Neural crest cell (in vitro differentiated cells): Measurements from ENCODE around the gene BANF2. TPM values are rescaled to one million over a fixed set of nuclear protein-coding genes. Genes with fewer than 3 reads are reported as not detected.
"Not testable (repeated sequence)": the region's sequence is repeated elsewhere in the genome, so short reads cannot be mapped to it uniquely, and the experiment has no call there.

Source experiments
- DNase-seq: peaks from one replicate; pipeline ENCODE4 v3.0.0; 2021; ENCODE audit warnings: low read depth, mixed read lengths, low spot score
- H3K27ac Mint-ChIP-seq: one replicate; pipeline ENCODE4 v1.8.0; 2021; ENCODE audit warnings: mild to moderate bottlenecking, mixed read lengths; ENCODE audit not compliant: unreplicated experiment
- H3K27me3 Mint-ChIP-seq: 2 replicates; pipeline ENCODE4 v1.8.0; 2021; ENCODE audit warnings: low read depth, mild to moderate bottlenecking, mixed read lengths
- H3K36me3 Mint-ChIP-seq: 2 replicates; pipeline ENCODE4 v1.8.0; 2021; ENCODE audit warnings: low read depth, mild to moderate bottlenecking, mixed read lengths
- H3K4me1 Mint-ChIP-seq: 2 replicates; pipeline ENCODE4 v1.8.0; 2021; ENCODE audit warnings: mixed read lengths
- H3K4me3 Mint-ChIP-seq: one replicate; pipeline ENCODE4 v1.8.0; 2021; ENCODE audit warnings: mild to moderate bottlenecking, mixed read lengths
- H3K9me3 Mint-ChIP-seq: 2 replicates; pipeline ENCODE4 v1.8.0; 2021; ENCODE audit warnings: mixed read lengths
- CTCF ChIP-seq: fragments of 200-600 bp; sonication (generic); conservative IDR thresholded peaks from 2 replicates; pipeline ENCODE4 v1.5.0; 2021; ENCODE audit warnings: antibody characterized with exemption, mild to moderate bottlenecking
- total RNA-seq: library from RNA; stranded (reverse); gene quantifications from 2 replicates; pipeline ENCODE4 v1.2.1, GENCODE V29; 2021

Gene BANF2
- total RNA-seq, 1 donor from 2014 or later: not detected

- Mint-ChIP-seq H3K4me3 (no peak overlapping the region), H3K4me1 (peaks cover 19% of the 10 kb centered on the region), H3K36me3 (peaks cover 8% of the 10 kb centered on the region), H3K27me3 (no peaks in the 10 kb centered on the region), H3K27ac (no peak overlapping the region), H3K9me3 (peaks cover 8% of the 10 kb centered on the region)
- TF ChIP-seq CTCF: no peak
- no peak for DNase-seq
Observed at GRCh38 chr20:17775600-17775999, 75.8 kb downstream of the BANF2 start.

GRCh38 chr20:17776551-17776950 lies 76.8 kb downstream of the BANF2 start:
- no peak for DNase-seq
- Mint-ChIP-seq H3K36me3 (peaks cover 8% of the 10 kb centered on the region), H3K27ac (no peak overlapping the region), H3K4me3 (no peak overlapping the region), H3K4me1 (peaks cover 13% of the 10 kb centered on the region), H3K27me3 (no peaks in the 10 kb centered on the region), H3K9me3 (peaks cover 8% of the 10 kb centered on the region)
- TF ChIP-seq CTCF: no peak

- H3K9me3 Mint-ChIP-seq, H3K36me3 Mint-ChIP-seq, H3K27me3 Mint-ChIP-seq, DNase-seq, H3K27ac Mint-ChIP-seq, H3K4me3 Mint-ChIP-seq, H3K4me1 Mint-ChIP-seq: not testable (repeated sequence)
Observed at GRCh38 chr20:17779011-17779410, 79.2 kb downstream of the BANF2 start.

GRCh38 chr20:17782768-17783167 lies 83.0 kb downstream of the BANF2 start:
- no peaks in the 10 kb centered on the region for H3K4me1 Mint-ChIP-seq
- H3K4me3 Mint-ChIP-seq: no peak overlapping the region
- no peaks in the 10 kb centered on the region for H3K27me3 Mint-ChIP-seq

GRCh38 chr20:17783671-17784070 lies 83.9 kb downstream of the BANF2 start:
- H3K4me3 Mint-ChIP-seq: no peak overlapping the region
- H3K4me1 Mint-ChIP-seq: no peaks in the 10 kb centered on the region
- no peak for TF ChIP-seq CTCF
- no peak for DNase-seq
- H3K27ac Mint-ChIP-seq: no peak overlapping the region
- no peaks in the 10 kb centered on the region for H3K27me3 Mint-ChIP-seq
- H3K36me3 Mint-ChIP-seq: peaks cover 4% of the 10 kb centered on the region
- peaks cover 5% of the 10 kb centered on the region for H3K9me3 Mint-ChIP-seq

More at GRCh38 chr20:17782768-17783167, 83.0 kb downstream of the BANF2 start:
- Mint-ChIP-seq H3K36me3 (peaks cover 8% of the 10 kb centered on the region), H3K27ac (no peak overlapping the region), H3K9me3 (peaks cover 8% of the 10 kb centered on the region)
- no peak for TF ChIP-seq CTCF
- no peak for DNase-seq

GRCh38 chr20:17785007-17785406 lies 85.2 kb downstream of the BANF2 start:
- Mint-ChIP-seq H3K9me3 (peaks cover 4% of the 10 kb centered on the region), H3K27me3 (no peaks in the 10 kb centered on the region), H3K4me1 (no peaks in the 10 kb centered on the region), H3K36me3 (peaks cover 4% of the 10 kb centered on the region), H3K4me3 (no peak overlapping the region), H3K27ac (no peak overlapping the region)
- no peak for TF ChIP-seq CTCF
- no peak for DNase-seq

Other genes starting within 250 kb of the BANF2 start
- 3.9 and 4.2 TPM in 2 replicates for gene BFSP1, start 168.6 kb upstream of the BANF2 start, total RNA-seq
- gene DSTN, start 129.9 kb upstream of the BANF2 start, total RNA-seq: 91.9 and 98.7 TPM in 2 replicates
- 46.7 and 50.9 TPM in 2 replicates for gene RRBP1, start 17.7 kb upstream of the BANF2 start, total RNA-seq